Gastroesophageal sphincter (tissue), 3 donors: ENCODE measurements around the gene TBC1D14.

Experiments
- EP300 ChIP-seq: sonication (generic); formaldehyde crosslinking; IDR thresholded peaks from one replicate; pipeline ENCODE4 v1.6.1; 2017; ENCODE audit warnings: antibody characterized with exemption, mild to moderate bottlenecking
- POLR2A ChIP-seq, 2 donors: fragments of 450-650 bp; IDR thresholded peaks; one replicate each; pipeline ENCODE4 v1.6.1; 2017; ENCODE audit warnings: antibody characterized with exemption in 2 of 2, mild to moderate bottlenecking in 2 of 2, moderate library complexity in 1 of 2
- POLR2AphosphoS5 ChIP-seq: sonication (generic); formaldehyde crosslinking; IDR thresholded peaks from one replicate; pipeline ENCODE4 v1.6.1; 2017; ENCODE audit warnings: antibody characterized with exemption
- TF ChIP-seq, protein P1 (sequence below), 4 experiments: fragments of 200-600 bp in 2 of 4; fragments of 450-650 bp in 2 of 4; sonication (generic) in 1 of 4; IDR thresholded peaks; one replicate each; pipeline ENCODE4 v1.5.1; 2017 to 2019; ENCODE audit warnings: antibody characterized with exemption in 4 of 4, mild to moderate bottlenecking in 2 of 4, moderate library complexity in 2 of 4

GRCh38 chr4:6889101-6889735 lies 20.4 kb upstream of the TBC1D14 start:
- TF ChIP-seq, protein P1, sequence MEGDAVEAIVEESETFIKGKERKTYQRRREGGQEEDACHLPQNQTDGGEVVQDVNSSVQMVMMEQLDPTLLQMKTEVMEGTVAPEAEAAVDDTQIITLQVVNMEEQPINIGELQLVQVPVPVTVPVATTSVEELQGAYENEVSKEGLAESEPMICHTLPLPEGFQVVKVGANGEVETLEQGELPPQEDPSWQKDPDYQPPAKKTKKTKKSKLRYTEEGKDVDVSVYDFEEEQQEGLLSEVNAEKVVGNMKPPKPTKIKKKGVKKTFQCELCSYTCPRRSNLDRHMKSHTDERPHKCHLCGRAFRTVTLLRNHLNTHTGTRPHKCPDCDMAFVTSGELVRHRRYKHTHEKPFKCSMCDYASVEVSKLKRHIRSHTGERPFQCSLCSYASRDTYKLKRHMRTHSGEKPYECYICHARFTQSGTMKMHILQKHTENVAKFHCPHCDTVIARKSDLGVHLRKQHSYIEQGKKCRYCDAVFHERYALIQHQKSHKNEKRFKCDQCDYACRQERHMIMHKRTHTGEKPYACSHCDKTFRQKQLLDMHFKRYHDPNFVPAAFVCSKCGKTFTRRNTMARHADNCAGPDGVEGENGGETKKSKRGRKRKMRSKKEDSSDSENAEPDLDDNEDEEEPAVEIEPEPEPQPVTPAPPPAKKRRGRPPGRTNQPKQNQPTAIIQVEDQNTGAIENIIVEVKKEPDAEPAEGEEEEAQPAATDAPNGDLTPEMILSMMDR (IDR thresholded peaks at IDR 0.05) = no peak
- TF ChIP-seq POLR2A (IDR thresholded peaks at IDR 0.05) (no peak), EP300 (no peak), POLR2AphosphoS5 (no peak)
